Peyer's patch (tissue), 4 donors: ENCODE results near the gene AOPEP.

Experiments
- CTCF ChIP-seq, 6 experiments: fragments of 450-650 bp in 4 of 6; fragments of 200-600 bp in 2 of 6; sonication (generic) in 1 of 6; IDR thresholded peaks; one replicate each; pipeline ENCODE4 v1.5.1; 2017 to 2019; ENCODE audit warnings: antibody characterized with exemption in 6 of 6, mild to moderate bottlenecking in 3 of 6, moderate library complexity in 1 of 6
- POLR2A ChIP-seq, 2 donors: fragments of 450-650 bp; IDR thresholded peaks; one replicate each; pipeline ENCODE4 v1.5.1; 2017; ENCODE audit warnings: antibody characterized with exemption in 2 of 2, mild to moderate bottlenecking in 2 of 2, moderate library complexity in 2 of 2

DNA sequence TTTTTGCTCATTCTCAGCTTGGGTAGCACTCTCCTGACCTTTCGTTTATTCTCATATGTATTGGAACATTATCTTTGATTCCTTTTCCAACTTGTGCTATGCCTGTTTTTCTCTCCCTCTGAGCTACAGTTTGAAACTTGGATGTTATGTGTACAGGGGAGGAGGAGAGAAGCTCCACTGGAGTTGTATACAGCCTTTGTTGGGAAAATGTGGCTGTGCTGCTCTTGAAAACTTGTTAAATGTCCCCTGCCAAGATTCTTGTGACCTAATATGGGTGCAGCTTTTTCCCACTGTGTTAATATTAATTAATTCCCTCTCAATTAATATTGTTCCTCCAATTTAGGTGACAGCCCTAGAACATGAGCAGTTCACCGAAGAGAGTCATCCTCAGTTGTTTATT is 235.4 kb downstream of the AOPEP start:
- TF ChIP-seq CTCF (IDR thresholded peaks at IDR 0.05), result no peak
- TF ChIP-seq POLR2A (IDR thresholded peaks at IDR 0.05), result no peak
